Loucy (cell line): ENCODE results near the gene ZBTB20.

Experiments
- H2AFZ ChIP-seq: fragments of 200-600 bp; sonication (generic); 2 replicates; pipeline ENCODE4 v1.6.0; 2016; ENCODE audit warnings: antibody characterized with exemption, mild to moderate bottlenecking, low read length, moderate library complexity
- H3F3A ChIP-seq: fragments of 200-600 bp; 2 replicates; pipeline ENCODE4 v1.6.0; 2016; ENCODE audit warnings: antibody characterized with exemption, low read depth, mild to moderate bottlenecking
- H3K27me3 ChIP-seq: fragments of 200-600 bp; sonication (generic); 2 replicates; pipeline ENCODE4 v1.6.1; 2014; ENCODE audit warnings: low read length, mild to moderate bottlenecking; ENCODE audit not compliant: insufficient read depth, poor library complexity, severe bottlenecking
- H3K36me3 ChIP-seq: fragments of 200-600 bp; sonication (generic); 2 replicates; pipeline ENCODE4 v1.6.1; 2016; ENCODE audit warnings: low read length; ENCODE audit not compliant: insufficient read depth
- H3K4me1 ChIP-seq: fragments of 200-600 bp; sonication (generic); 2 replicates; pipeline ENCODE4 v1.5.1; 2014; ENCODE audit warnings: low read length, mild to moderate bottlenecking; ENCODE audit not compliant: insufficient read depth, poor library complexity, severe bottlenecking
- H3K4me2 ChIP-seq: fragments of 200-600 bp; sonication (generic); 2 replicates; pipeline ENCODE4 v1.6.0; 2014; ENCODE audit warnings: antibody characterized with exemption, low read length, low read depth, mild to moderate bottlenecking; ENCODE audit not compliant: poor library complexity, severe bottlenecking
- H3K4me3 ChIP-seq: fragments of 200-600 bp; sonication (generic); 2 replicates; pipeline ENCODE4 v1.5.1; 2014; ENCODE audit warnings: low read length, mild to moderate bottlenecking, mixed read lengths; ENCODE audit not compliant: poor library complexity, severe bottlenecking
- H3K79me2 ChIP-seq: fragments of 200-600 bp; sonication (generic); 2 replicates; pipeline ENCODE4 v1.6.1; 2014; ENCODE audit warnings: low read length; ENCODE audit not compliant: insufficient read depth
- H3K9ac ChIP-seq: fragments of 200-600 bp; sonication (generic); 2 replicates; pipeline ENCODE4 v1.6.0; 2014; ENCODE audit warnings: mild to moderate bottlenecking, low read depth, low read length, moderate library complexity; ENCODE audit not compliant: poor library complexity, severe bottlenecking
- H3K9me2 ChIP-seq: fragments of 200-600 bp; sonication (generic); replicated peaks from 2 replicates; pipeline ENCODE4 v1.6.1; 2016; ENCODE audit warnings: low read depth, low read length, mixed read lengths
- H3K9me3 ChIP-seq: fragments of 200-600 bp; sonication (generic); 2 replicates; pipeline ENCODE4 v1.6.1; 2014; ENCODE audit warnings: mild to moderate bottlenecking, antibody characterized with exemption, low read length, low read depth; ENCODE audit not compliant: insufficient read depth
- H4K20me1 ChIP-seq: fragments of 200-600 bp; sonication (generic); 2 replicates; pipeline ENCODE4 v1.6.0; 2014; ENCODE audit warnings: antibody characterized with exemption, low read length, mild to moderate bottlenecking; ENCODE audit not compliant: insufficient read depth, poor library complexity, severe bottlenecking
- EZH2phosphoT487 ChIP-seq: fragments of 200-600 bp; IDR thresholded peaks from 2 replicates; pipeline ENCODE4 v1.6.1; 2018; ENCODE audit warnings: antibody characterized with exemption, mild to moderate bottlenecking, moderate library complexity, borderline replicate concordance
- TF ChIP-seq, protein P1 (sequence below): fragments of 200-600 bp; sonication (generic); conservative IDR thresholded peaks from 2 replicates; pipeline ENCODE4 v1.5.1; 2014; ENCODE audit warnings: mild to moderate bottlenecking, antibody characterized with exemption, low read length

The ZBTB20 gene

DNA sequence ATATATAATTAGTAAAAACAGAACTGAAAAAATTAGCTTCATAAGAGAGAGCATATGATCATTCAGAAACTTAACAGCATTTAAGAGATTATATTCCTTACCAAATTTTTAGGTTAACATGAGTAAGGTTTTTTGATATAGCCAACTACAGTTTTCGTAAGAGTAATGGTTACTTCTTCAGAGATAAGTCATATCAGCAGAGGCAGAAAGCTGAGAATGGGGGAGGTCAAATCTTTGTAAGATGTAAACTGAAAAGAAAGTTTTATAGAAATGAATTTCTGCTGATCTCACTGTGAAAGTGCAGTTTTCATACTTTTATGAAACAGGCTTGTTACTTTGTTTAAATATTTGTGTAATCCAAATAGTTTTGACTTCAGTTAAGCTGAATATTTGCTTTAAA is 193.3 kb downstream of the ZBTB20 start:
- Histone ChIP-seq H3K9me3 (peaks cover 23% of the 10 kb centered on the region), H4K20me1 (no peaks in the 10 kb centered on the region), H3K9ac (no peak overlapping the region), H3K4me3 (no peak overlapping the region), H3F3A (peaks cover 3% of the 10 kb centered on the region; the same call in 1 of the 2 replicates), H3K79me2 (no peaks in the 10 kb centered on the region), H2AFZ (no peak overlapping the region), H3K9me2 (no peaks in the 10 kb centered on the region), H3K4me2 (no peak overlapping the region), H3K36me3 (peaks cover 5% of the 10 kb centered on the region; the same call in 1 of the 2 replicates), H3K4me1 (peaks cover 21% of the 10 kb centered on the region), H3K27me3 (no peaks in the 10 kb centered on the region)
- TF ChIP-seq, protein P1, sequence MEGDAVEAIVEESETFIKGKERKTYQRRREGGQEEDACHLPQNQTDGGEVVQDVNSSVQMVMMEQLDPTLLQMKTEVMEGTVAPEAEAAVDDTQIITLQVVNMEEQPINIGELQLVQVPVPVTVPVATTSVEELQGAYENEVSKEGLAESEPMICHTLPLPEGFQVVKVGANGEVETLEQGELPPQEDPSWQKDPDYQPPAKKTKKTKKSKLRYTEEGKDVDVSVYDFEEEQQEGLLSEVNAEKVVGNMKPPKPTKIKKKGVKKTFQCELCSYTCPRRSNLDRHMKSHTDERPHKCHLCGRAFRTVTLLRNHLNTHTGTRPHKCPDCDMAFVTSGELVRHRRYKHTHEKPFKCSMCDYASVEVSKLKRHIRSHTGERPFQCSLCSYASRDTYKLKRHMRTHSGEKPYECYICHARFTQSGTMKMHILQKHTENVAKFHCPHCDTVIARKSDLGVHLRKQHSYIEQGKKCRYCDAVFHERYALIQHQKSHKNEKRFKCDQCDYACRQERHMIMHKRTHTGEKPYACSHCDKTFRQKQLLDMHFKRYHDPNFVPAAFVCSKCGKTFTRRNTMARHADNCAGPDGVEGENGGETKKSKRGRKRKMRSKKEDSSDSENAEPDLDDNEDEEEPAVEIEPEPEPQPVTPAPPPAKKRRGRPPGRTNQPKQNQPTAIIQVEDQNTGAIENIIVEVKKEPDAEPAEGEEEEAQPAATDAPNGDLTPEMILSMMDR: no peak
- TF ChIP-seq EZH2phosphoT487: no peak

DNA sequence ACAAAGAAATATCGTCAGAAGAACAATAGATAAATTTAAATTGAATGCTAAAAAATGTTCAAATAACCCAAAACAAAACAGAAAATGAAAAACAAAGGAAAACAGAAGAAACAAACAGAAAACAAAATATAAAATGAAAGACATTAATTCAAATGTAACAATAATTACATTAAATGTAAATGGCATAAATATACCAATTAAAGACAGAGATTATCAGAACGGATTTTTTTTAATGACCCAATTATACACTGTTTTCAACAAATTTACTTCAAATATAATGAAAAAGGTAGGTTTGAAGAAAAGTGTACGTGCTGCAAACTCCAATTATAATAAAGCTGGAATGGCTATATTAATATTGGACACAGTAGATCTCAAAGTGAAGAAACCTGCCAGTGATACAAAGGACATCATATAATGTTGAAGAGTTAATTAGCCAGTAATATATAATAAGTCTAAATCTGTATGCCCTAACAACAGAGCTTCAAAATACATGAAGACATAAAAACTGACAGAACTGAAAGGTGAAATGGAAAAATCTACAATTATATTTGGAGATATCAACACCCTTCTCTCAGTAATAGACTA is 193.8 kb downstream of the ZBTB20 start:
- no peaks in the 10 kb centered on the region for H3K27me3 ChIP-seq

DNA sequence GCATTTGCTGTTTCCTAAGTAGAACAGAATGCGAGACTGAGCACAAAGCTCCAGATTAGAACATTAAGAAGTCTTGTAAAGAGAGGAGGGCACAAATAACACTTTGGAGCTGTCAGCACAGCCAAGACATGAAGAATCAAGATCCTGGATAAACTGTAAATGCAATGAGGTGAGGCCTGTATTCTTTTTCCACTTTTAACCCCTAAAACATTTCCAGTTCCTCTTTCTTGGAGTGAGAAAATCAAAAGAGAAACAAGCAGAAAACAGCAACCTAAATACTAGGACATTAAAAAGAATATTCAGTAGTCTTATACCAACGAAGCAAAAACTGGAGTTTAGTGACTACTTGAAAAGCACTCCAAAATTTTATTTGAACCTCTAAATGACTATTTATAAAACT is 204.3 kb downstream of the ZBTB20 start:
- no peak for TF ChIP-seq EZH2phosphoT487
- TF ChIP-seq, protein P1: no peak
- no peaks in the 10 kb centered on the region for H3F3A ChIP-seq
- no peak overlapping the region for H3K4me2 ChIP-seq
- H3K4me1 ChIP-seq: no peaks in the 10 kb centered on the region
- no peak overlapping the region for H2AFZ ChIP-seq
- no peak overlapping the region for H3K9ac ChIP-seq
- no peaks in the 10 kb centered on the region for H3K9me3 ChIP-seq
- H4K20me1 ChIP-seq: no peaks in the 10 kb centered on the region
- H3K27me3 ChIP-seq: no peaks in the 10 kb centered on the region
- H3K9me2 ChIP-seq: no peaks in the 10 kb centered on the region
- no peaks in the 10 kb centered on the region for H3K79me2 ChIP-seq
- no peak overlapping the region for H3K4me3 ChIP-seq
- H3K36me3 ChIP-seq: no peaks in the 10 kb centered on the region

More for the DNA sequence above, 193.8 kb downstream of the ZBTB20 start:
- Histone ChIP-seq H3K4me2 (no peak overlapping the region), H3K4me3 (no peak overlapping the region), H4K20me1 (no peaks in the 10 kb centered on the region), H3K9me2 (no peaks in the 10 kb centered on the region), H3K4me1 (peaks cover 21% of the 10 kb centered on the region), H3F3A (peaks cover 3% of the 10 kb centered on the region; the same call in 1 of the 2 replicates), H2AFZ (no peak overlapping the region), H3K9ac (no peak overlapping the region), H3K79me2 (no peaks in the 10 kb centered on the region), H3K36me3 (peaks cover 5% of the 10 kb centered on the region; the same call in 1 of the 2 replicates), H3K9me3 (peaks cover 23% of the 10 kb centered on the region)
- TF ChIP-seq, protein P1: no peak
- no peak for TF ChIP-seq EZH2phosphoT487
